Activated CD4-positive, alpha-beta T cell treated with anti-CD3 and anti-CD28 coated beads, Interleukin-2, amount 50 U/mL, for 1 hour (primary cell): ENCODE data around the gene SMIM28.

Experiments
- DNase-seq: peaks from one replicate; pipeline ENCODE4 v3.0.0-alpha.2; 2020

SMIM28 gene

GRCh38 chr6:138374815-138375214 lies 2.9 kb upstream of the SMIM28 start:
- DNase-seq: no peak

DNA sequence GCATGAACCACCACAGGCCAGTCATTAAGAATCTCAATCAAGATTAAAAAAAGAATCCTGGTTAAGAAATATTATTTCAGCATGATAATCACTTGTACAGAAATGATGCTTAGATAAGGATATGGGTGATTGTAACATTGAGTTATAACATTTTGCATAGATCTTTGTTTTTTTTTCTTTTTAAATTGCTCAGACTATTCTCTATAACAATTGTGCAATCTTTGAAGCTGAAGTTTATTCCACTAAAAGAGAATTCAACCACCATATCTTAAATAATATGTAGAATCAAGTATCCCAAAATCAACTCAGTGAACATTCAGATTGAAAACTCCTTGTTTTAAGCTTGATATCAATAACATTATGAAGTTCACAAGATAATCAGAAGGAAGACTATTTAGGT lies 663 bp upstream of the SMIM28 start:
- no peak for DNase-seq

- no peak for DNase-seq
Observed at GRCh38 chr6:138378463-138378862, 758 bp downstream of the SMIM28 start.

- DNase-seq: no peak
Observed at GRCh38 chr6:138382498-138383265, 5.0 kb downstream of the SMIM28 start.

- DNase-seq: no peak
Observed at GRCh38 chr6:138383776-138384175, 6.1 kb downstream of the SMIM28 start.

- no peak for DNase-seq
Observed at GRCh38 chr6:138386897-138387296, 9.2 kb downstream of the SMIM28 start.

- DNase-seq: no peak
Observed at GRCh38 chr6:138387577-138388368, 10.1 kb downstream of the SMIM28 start.

- no peak for DNase-seq
Observed at GRCh38 chr6:138389551-138389950, 11.8 kb downstream of the SMIM28 start.

- DNase-seq: no peak
Observed at GRCh38 chr6:138393871-138394783, 16.4 kb downstream of the SMIM28 start.

- no peak for DNase-seq
Observed at GRCh38 chr6:138396709-138397108, 19.0 kb downstream of the SMIM28 start.

DNA sequence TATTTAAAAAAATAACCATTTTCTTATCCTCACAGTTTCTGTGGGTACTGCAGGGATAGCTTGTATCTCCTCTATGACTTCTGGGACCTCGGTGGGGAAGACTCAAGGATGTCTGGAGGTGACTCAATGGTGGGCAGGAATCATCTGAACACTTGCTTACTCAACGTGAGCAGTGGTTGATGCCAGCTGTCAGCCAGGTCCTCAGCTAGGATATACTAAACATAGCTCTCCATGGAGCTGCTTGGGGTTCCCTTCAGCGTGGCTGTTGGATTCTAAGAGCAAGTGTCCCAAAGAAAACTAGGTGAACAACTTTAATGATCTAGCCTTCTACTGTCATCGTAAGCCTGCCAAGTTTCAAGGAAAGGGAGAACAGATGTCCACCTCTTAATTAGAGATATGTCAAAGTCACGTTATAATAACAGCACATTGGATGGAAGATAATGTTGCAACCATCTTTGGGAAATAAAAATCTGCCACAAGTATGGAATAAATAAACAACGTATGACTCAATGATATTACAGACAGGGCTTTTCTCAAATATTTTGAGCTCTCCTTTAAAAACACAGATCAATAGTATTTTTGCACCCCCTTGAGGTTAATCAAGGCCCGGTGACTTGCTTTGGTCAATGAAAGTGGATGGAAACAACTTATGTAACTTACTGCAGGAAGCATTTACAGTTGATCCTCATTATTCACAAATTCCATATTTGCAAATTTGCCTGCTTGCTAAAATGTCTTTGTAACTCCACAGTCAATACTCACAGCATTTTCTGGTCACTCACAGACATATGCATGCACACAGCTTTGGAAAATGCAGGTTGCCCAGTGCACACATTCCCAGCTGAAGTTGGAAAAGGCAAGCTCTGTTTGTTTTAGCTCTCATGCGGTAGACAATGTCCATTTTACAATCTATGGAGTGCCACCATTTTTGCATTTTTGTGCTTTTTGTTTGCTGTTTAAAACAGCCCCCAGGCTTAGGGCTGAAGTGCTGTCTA lies 19.7 kb downstream of the SMIM28 start:
- no peak for DNase-seq

DNA sequence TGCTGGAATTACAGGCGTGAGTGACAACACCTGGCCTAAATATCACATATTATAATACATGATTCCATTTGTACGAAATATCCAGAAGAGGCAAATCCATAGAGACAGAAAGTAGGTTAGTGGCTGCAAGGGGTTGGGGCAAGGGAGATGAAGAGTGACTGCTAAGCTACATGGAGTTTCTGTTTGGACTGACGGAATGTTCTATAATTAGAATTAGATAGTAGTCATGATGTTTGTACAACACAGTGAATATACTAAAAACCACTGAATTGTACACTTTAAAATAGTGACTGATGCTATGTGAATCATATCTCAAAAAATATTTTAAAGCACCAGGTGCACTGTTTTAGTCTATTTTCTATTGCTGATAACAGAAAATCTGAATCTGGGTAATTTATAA lies 22.6 kb downstream of the SMIM28 start:
- no peak for DNase-seq

GRCh38 chr6:138401960-138402837 lies 24.5 kb downstream of the SMIM28 start:
- no peak for DNase-seq

GRCh38 chr6:138402838-138403187 lies 25.1 kb downstream of the SMIM28 start:
- no peak for DNase-seq

DNA sequence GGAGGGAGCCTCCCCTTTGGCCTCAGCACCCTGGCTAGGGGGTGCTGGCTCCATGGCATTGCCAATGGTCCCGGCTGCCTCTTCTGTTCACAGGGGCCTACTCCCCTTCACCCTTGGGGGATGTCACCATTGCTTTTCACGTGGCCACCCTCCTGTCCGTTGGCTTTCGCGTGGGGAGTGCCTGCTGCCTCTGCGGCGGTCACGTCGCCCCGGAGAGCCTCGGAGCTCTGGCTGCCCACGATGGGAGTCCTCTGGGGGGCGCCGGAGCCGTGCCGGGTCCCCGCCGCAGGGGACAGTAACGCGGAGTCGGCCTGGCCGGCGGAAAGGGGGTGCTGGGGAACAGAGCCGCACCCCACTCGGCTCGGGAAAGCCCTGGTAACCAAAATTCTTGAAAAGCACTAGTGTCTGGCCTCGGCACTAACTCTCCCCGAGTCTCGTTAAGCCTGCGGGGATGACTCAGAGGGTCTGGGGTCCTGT lies 25.7 kb downstream of the SMIM28 start:
- peak; percentile 23 for DNase-seq

- peak; percentile 95 for DNase-seq
Observed at GRCh38 chr6:138403801-138404665, 26.3 kb downstream of the SMIM28 start, which contains the start of gene HEBP2. TSS of gene HEBP2 (plus strand) at chr6:138404223. CDS start at chr6:138404496, 273 bp downstream.

DNA sequence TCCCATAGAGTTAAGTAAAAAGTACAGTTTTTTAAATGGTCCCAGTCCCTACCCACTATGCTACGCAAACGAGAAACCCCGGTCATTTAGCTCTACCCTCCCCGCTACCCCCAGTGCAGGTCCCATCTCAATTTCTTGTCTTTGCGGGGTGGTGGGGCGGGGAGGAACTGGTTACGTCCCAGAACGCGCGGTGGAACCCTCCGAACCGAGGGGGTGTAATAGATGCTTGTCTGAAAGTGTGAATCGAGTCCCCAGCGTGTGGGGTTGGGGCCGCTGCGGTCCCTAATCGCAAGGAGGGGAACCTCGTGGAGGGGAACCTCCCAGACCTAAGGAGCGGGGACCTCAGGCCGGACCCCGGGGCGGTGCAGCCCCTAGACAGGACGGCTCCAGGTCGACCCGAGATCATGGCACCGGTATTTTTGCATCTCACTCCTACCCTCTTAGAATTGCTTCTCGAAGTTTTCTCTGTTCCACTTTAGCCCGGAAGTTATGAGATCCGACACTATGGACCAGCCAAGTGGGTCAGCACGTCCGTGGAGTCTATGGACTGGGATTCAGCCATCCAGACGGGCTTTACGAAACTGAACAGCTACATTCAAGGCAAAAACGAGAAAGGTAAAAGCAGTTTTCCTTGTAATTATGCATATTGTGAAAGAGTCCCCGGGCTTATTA lies 27.1 kb downstream of the SMIM28 start:
- DNase-seq: peak; percentile 29

- DNase-seq: no peak
Observed at GRCh38 chr6:138405816-138406413, 28.2 kb downstream of the SMIM28 start.

- DNase-seq: no peak
Observed at GRCh38 chr6:138406443-138406842, 28.7 kb downstream of the SMIM28 start.
